Naive thymus-derived CD4-positive, alpha-beta T cell (primary cell): ENCODE results near the gene TNRC6C. TPM values are rescaled to one million over a fixed set of nuclear protein-coding genes. Genes with fewer than 3 reads are reported as not detected.

Experiments
- ATAC-seq: fragments of 150-1000 bp; cut with Tn5 transposase; 2 replicates; pipeline ENCODE4 v1.10.0; 2021; ENCODE audit warnings: mild to moderate bottlenecking, moderate library complexity
- CTCF ChIA-PET: fragments of 350-600 bp; sonication (Branson Sonifier 250); formaldehyde crosslinking; loops from one replicate; lab custom pipeline; 2021; ENCODE audit warnings: antibody characterized with exemption; lab: Charles Lee
- POLR2A ChIA-PET: fragments of 350-600 bp; sonication (Branson Sonifier 250); formaldehyde crosslinking; loops from one replicate; lab custom pipeline; 2021; ENCODE audit warnings: antibody characterized with exemption, inconsistent platforms; lab: Charles Lee
- DNase-seq, 9 donors: peaks; one replicate each; pipeline versions ENCODE4 v3.0.0 to v3.0.0-alpha.2; 2020 to 2022; ENCODE audit warnings: mixed read lengths in 1 of 9
- H3K27ac ChIP-seq: one replicate; pipeline ENCODE4 v1.7.0; 2013; ENCODE audit warnings: mild to moderate bottlenecking, low read depth, low read length, moderate library complexity
- H3K27me3 ChIP-seq, 2 donors: one replicate each; pipeline ENCODE4 v1.7.0; 2013; ENCODE audit warnings: low read length in 2 of 2, mild to moderate bottlenecking in 2 of 2, moderate library complexity in 2 of 2; ENCODE audit not compliant: control insufficient read depth in 2 of 2, insufficient read depth in 2 of 2
- H3K36me3 ChIP-seq, 3 experiments: 1 replicate in 2 of 3; 2 replicates in 1 of 3; pipeline ENCODE4 v1.7.0; 2013; ENCODE audit warnings: low read length in 3 of 3, mild to moderate bottlenecking in 3 of 3, moderate library complexity in 1 of 3; ENCODE audit not compliant: insufficient read depth in 3 of 3, control insufficient read depth in 2 of 3
- H3K4me1 ChIP-seq, 2 donors: one replicate each; pipeline ENCODE4 v1.7.0; 2013; ENCODE audit warnings: low read length in 2 of 2, mild to moderate bottlenecking in 2 of 2, moderate library complexity in 1 of 2; ENCODE audit not compliant: control insufficient read depth in 2 of 2, insufficient read depth in 2 of 2
- H3K4me3 ChIP-seq: 2 replicates; pipeline ENCODE4 v1.7.0; 2013; ENCODE audit warnings: mild to moderate bottlenecking, low read length
- H3K9me3 ChIP-seq, 3 experiments: 1 replicate in 2 of 3; 2 replicates in 1 of 3; pipeline ENCODE4 v1.7.0; 2013; ENCODE audit warnings: low read length in 3 of 3; ENCODE audit not compliant: control insufficient read depth in 2 of 3
- H3K27ac Mint-ChIP-seq, 9 donors: one replicate each; pipeline ENCODE4 v1.8.0; 2020 to 2022; ENCODE audit warnings: mixed read lengths in 9 of 9, mild to moderate bottlenecking in 8 of 9, moderate library complexity in 5 of 9, inconsistent platforms in 2 of 9
- H3K27me3 Mint-ChIP-seq, 5 donors: one replicate each; pipeline ENCODE4 v1.8.0; 2021 to 2022; ENCODE audit warnings: mixed read lengths in 5 of 5, mild to moderate bottlenecking in 1 of 5
- H3K36me3 Mint-ChIP-seq, 5 donors: one replicate each; pipeline ENCODE4 v1.8.0; 2020 to 2022; ENCODE audit warnings: mixed read lengths in 5 of 5, mild to moderate bottlenecking in 3 of 5, inconsistent platforms in 1 of 5
- H3K4me1 Mint-ChIP-seq, 7 donors: one replicate each; pipeline ENCODE4 v1.8.0; 2020 to 2022; ENCODE audit warnings: mixed read lengths in 7 of 7, mild to moderate bottlenecking in 3 of 7, inconsistent platforms in 1 of 7
- H3K4me3 Mint-ChIP-seq, 10 donors: one replicate each; pipeline ENCODE4 v1.8.0; 2020 to 2022; ENCODE audit warnings: mild to moderate bottlenecking in 10 of 10, mixed read lengths in 10 of 10, moderate library complexity in 6 of 10, inconsistent platforms in 2 of 10
- H3K9me3 Mint-ChIP-seq, 11 donors: one replicate each; pipeline ENCODE4 v1.8.0; 2020 to 2022; ENCODE audit warnings: mixed read lengths in 11 of 11, mild to moderate bottlenecking in 4 of 11, inconsistent platforms in 1 of 11, moderate library complexity in 1 of 11
- intact Hi-C, 2 donors: fragments of 100-400 bp; cut with micrococcal nuclease; formaldehyde crosslinking; loops; one replicate each; pipeline ENCODE4 v1.15.1; 2023
- polyA plus RNA-seq, 2 donors: library from polyadenylated mRNA; unstranded; fragments of 300-500 nt; fragmentation: Illumina TruSeq; gene quantifications; one replicate each; pipeline ENCODE4 v1.2.3, GENCODE V29; 2021
- total RNA-seq, 6 experiments: library from RNA in 5 of 6; stranded (reverse) in 5 of 6; gene quantifications; 1 replicate in 5 of 6; 2 replicates in 1 of 6; pipeline ENCODE4 v1.2.3 and lab custom pipeline; 2021 to 2026

Gene TNRC6C
- total and polyA plus RNA-seq, 7 experiments from 2014 or later, result 7.4 to 133 (median 73.4) TPM

- H3K27ac ChIP-seq, result no peak overlapping the region
- no peaks in the 10 kb centered on the region for H3K4me1 ChIP-seq
- DNase-seq, result no peak
- ChIA-PET POLR2A (interaction anchor here (12.0 kb wide), 1 partner anchor 27 kb away, joined by 463 read pairs; the partner anchor contains the start of genes TMC6 and TMC8), CTCF (interaction anchor here (1.4 kb wide), 1 partner anchor 35 kb away, joined by 3 read pairs; no protein-coding TSS in a partner anchor)
- peaks cover 0 to 4% (median 0%) of the 10 kb centered on the region in 11 donors for H3K9me3 Mint-ChIP-seq
- ATAC-seq, result no peak
- peaks cover 14 to 71% (median 22%) of the 10 kb centered on the region in 3 experiments for H3K36me3 ChIP-seq
- H3K9me3 ChIP-seq, result no peaks in the 10 kb centered on the region
- H3K4me3 ChIP-seq, result no peak overlapping the region
- H3K27me3 ChIP-seq, result no peaks in the 10 kb centered on the region
- intact Hi-C loops, result no loop called here
- peaks cover 5 to 27% (median 19%) of the 10 kb centered on the region in 7 donors for H3K4me1 Mint-ChIP-seq
- peaks cover 13 to 21% (median 17%) of the 10 kb centered on the region in 5 donors for H3K36me3 Mint-ChIP-seq
- H3K27ac Mint-ChIP-seq, result no peak overlapping the region
- H3K27me3 Mint-ChIP-seq, result no peaks in the 10 kb centered on the region
- no peak overlapping the region for H3K4me3 Mint-ChIP-seq
Observed at GRCh38 chr17:78105101-78105500, 146.6 kb downstream of the TNRC6C start.

GRCh38 chr17:78105551-78105950, 147.0 kb downstream of the TNRC6C start:
- H3K27me3 Mint-ChIP-seq, result no peaks in the 10 kb centered on the region
- DNase-seq (no peak), ATAC-seq (no peak)
- Histone ChIP-seq H3K27me3 (no peaks in the 10 kb centered on the region), H3K9me3 (no peaks in the 10 kb centered on the region), H3K36me3 (peaks cover 14 to 71% (median 22%) of the 10 kb centered on the region in 3 experiments), H3K4me1 (no peaks in the 10 kb centered on the region), H3K27ac (no peak overlapping the region), H3K4me3 (no peak overlapping the region)
- H3K9me3 Mint-ChIP-seq, result peaks cover 0 to 4% (median 0%) of the 10 kb centered on the region in 11 donors
- intact Hi-C loops, result no loop called here
- no peak overlapping the region for H3K4me3 Mint-ChIP-seq
- ChIA-PET CTCF (interaction anchor here (1.1 to 1.4 kb wide), 2 partner anchors 35 to 71 kb away, joined by 3 to 4 read pairs; no protein-coding TSS in a partner anchor), POLR2A (interaction anchor here (0.5 to 12.0 kb wide), 2 partner anchors 27 to 1775 kb away, joined by 4 to 463 read pairs; partner anchors contain the start of genes TMC6 and TMC8)
- peaks cover 13 to 24% (median 17%) of the 10 kb centered on the region in 5 donors for H3K36me3 Mint-ChIP-seq
- H3K4me1 Mint-ChIP-seq, result peaks cover 6 to 32% (median 23%) of the 10 kb centered on the region in 7 donors
- peak overlapping the region in 3 of 9 donors; percentile 36 to 43 (median 37) for H3K27ac Mint-ChIP-seq

GRCh38 chr17:78106211-78106610, 147.7 kb downstream of the TNRC6C start:
- H3K4me1 Mint-ChIP-seq, result peaks cover 8 to 38% (median 28%) of the 10 kb centered on the region in 7 donors
- no peak overlapping the region for H3K27ac ChIP-seq
- no peak overlapping the region for H3K4me3 Mint-ChIP-seq
- peak overlapping the region in 1 of 9 donors; percentile 37 for H3K27ac Mint-ChIP-seq
- DNase-seq, result no peak
- no peak overlapping the region for H3K4me3 ChIP-seq
- peaks cover 11 to 25% (median 16%) of the 10 kb centered on the region in 5 donors for H3K36me3 Mint-ChIP-seq
- H3K27me3 Mint-ChIP-seq, result no peaks in the 10 kb centered on the region
- no peak for ATAC-seq
- no peaks in the 10 kb centered on the region for H3K9me3 ChIP-seq
- no peaks in the 10 kb centered on the region for H3K27me3 ChIP-seq
- CTCF ChIA-PET, result interaction anchor here (1.1 to 1.4 kb wide), 2 partner anchors 34 to 70 kb away, joined by 3 to 4 read pairs; no protein-coding TSS in a partner anchor
- POLR2A ChIA-PET, result interaction anchor here (0.5 to 12.0 kb wide), 5 partner anchors 15 to 1776 kb away, joined by 3 to 463 read pairs (median 5); partner anchors contain the start of genes TMC6 and TMC8
- H3K36me3 ChIP-seq, result peaks cover 20 to 73% (median 25%) of the 10 kb centered on the region in 3 experiments
- H3K9me3 Mint-ChIP-seq, result peaks cover 0 to 5% (median 0%) of the 10 kb centered on the region in 11 donors
- peaks cover 0 to 2% of the 10 kb centered on the region in 2 donors for H3K4me1 ChIP-seq
- intact Hi-C loops, result no loop called here

- H3K36me3 Mint-ChIP-seq, result peaks cover 7 to 21% (median 10%) of the 10 kb centered on the region in 5 donors
- H3K27ac ChIP-seq, result no peak overlapping the region
- intact Hi-C loops, result no loop called here
- no peak for DNase-seq
- peaks cover 0 to 7% of the 10 kb centered on the region in 2 donors for H3K4me1 ChIP-seq
- H3K27me3 Mint-ChIP-seq, result no peaks in the 10 kb centered on the region
- H3K27ac Mint-ChIP-seq, result peak overlapping the region; percentile 25 to 86 (median 63)
- POLR2A ChIA-PET, result interaction anchor here (1.2 to 12.0 kb wide), 2 partner anchors 25 to 69 kb away, joined by 5 to 463 read pairs; partner anchors contain the start of genes TMC6 and TMC8
- H3K4me1 Mint-ChIP-seq, result peaks cover 8 to 43% (median 32%) of the 10 kb centered on the region in 7 donors
- CTCF ChIA-PET, result interaction anchor here (1.1 kb wide), 2 partner anchors 22 to 29 kb away, joined by 3 to 4 read pairs; no protein-coding TSS in a partner anchor
- H3K36me3 ChIP-seq, result peaks cover 27 to 73% (median 31%) of the 10 kb centered on the region in 3 experiments
- H3K9me3 ChIP-seq, result no peaks in the 10 kb centered on the region
- ATAC-seq, result no peak
- H3K9me3 Mint-ChIP-seq, result peaks cover 0 to 9% (median 0%) of the 10 kb centered on the region in 11 donors
- no peak overlapping the region for H3K4me3 ChIP-seq
- H3K27me3 ChIP-seq, result no peaks in the 10 kb centered on the region
- no peak overlapping the region for H3K4me3 Mint-ChIP-seq
Observed at GRCh38 chr17:78107457-78107856, 149.0 kb downstream of the TNRC6C start.

GRCh38 chr17:78107976-78108725, 149.6 kb downstream of the TNRC6C start:
- Mint-ChIP-seq H3K9me3 (peaks cover 0 to 10% (median 0%) of the 10 kb centered on the region in 11 donors), H3K4me1 (peaks cover 12 to 50% (median 39%) of the 10 kb centered on the region in 7 donors), H3K27me3 (no peaks in the 10 kb centered on the region), H3K4me3 (peak overlapping the region in 1 of 10 donors; percentile 9), H3K36me3 (peaks cover 9 to 24% (median 13%) of the 10 kb centered on the region in 5 donors), H3K27ac (peak overlapping the region in 8 of 9 donors; percentile 25 to 86 (median 66))
- H3K9me3 ChIP-seq, result no peaks in the 10 kb centered on the region
- H3K4me3 ChIP-seq, result no peak overlapping the region
- intact Hi-C loops, result no loop called here
- H3K27me3 ChIP-seq, result no peaks in the 10 kb centered on the region
- ChIA-PET CTCF (interaction anchor here (1.1 to 1.3 kb wide), 3 partner anchors 21 to 68 kb away, joined by 3 to 4 read pairs (median 4); no protein-coding TSS in a partner anchor), POLR2A (interaction anchor here (0.6 to 12.0 kb wide), 4 partner anchors 16 to 68 kb away, joined by 3 to 463 read pairs (median 4); partner anchors contain the start of genes TMC6 and TMC8)
- DNase-seq (no peak), ATAC-seq (no peak)
- H3K27ac ChIP-seq, result no peak overlapping the region
- H3K36me3 ChIP-seq, result peaks cover 31 to 73% (median 31%) of the 10 kb centered on the region in 3 experiments
- peaks cover 6 to 14% of the 10 kb centered on the region in 2 donors for H3K4me1 ChIP-seq
